Right ventricle myocardium superior (tissue), 1 donor: ENCODE data around the gene SLC5A9. TPM values are rescaled to one million over a fixed set of nuclear protein-coding genes. Genes with fewer than 3 reads are reported as not detected.

Experiments
- ATAC-seq: fragments of 200-7000 bp; cut with Tn5 transposase; one replicate; pipeline ENCODE4 v1.9.1; 2020; ENCODE audit warnings: mild to moderate bottlenecking; ENCODE audit not compliant: poor library complexity
- DNase-seq: peaks from one replicate; pipeline ENCODE4 v3.0.0-alpha.2; 2020
- intact Hi-C: fragments of 100-400 bp; cut with DNase I; formaldehyde crosslinking; loops from one replicate; pipeline ENCODE4 v1.11.2; 2022
- long read RNA-seq: library from polyadenylated mRNA; unstranded; transcript quantifications from one replicate; pipeline ENCODE4 v2.0.0, GENCODE V29; 2021
- total RNA-seq: library from RNA; stranded (reverse); fragmentation: NEBNext Ultra II Directional; extraction: Animal tissue kit (Norgen Biotek cat#: 25700); gene quantifications from one replicate; pipeline ENCODE4 v1.2.1, GENCODE V29; 2021
- donor health status: DM: no; HTN: yes; CAD: no; lungs with severe emphysema.

Gene SLC5A9
- total RNA-seq, result 0.13 TPM
- long read RNA-seq, partial matches to known transcripts, result 0 of 1 reads
- long read RNA-seq, other reads (novel, unspliced or antisense), result 1 of 1 reads

DNA sequence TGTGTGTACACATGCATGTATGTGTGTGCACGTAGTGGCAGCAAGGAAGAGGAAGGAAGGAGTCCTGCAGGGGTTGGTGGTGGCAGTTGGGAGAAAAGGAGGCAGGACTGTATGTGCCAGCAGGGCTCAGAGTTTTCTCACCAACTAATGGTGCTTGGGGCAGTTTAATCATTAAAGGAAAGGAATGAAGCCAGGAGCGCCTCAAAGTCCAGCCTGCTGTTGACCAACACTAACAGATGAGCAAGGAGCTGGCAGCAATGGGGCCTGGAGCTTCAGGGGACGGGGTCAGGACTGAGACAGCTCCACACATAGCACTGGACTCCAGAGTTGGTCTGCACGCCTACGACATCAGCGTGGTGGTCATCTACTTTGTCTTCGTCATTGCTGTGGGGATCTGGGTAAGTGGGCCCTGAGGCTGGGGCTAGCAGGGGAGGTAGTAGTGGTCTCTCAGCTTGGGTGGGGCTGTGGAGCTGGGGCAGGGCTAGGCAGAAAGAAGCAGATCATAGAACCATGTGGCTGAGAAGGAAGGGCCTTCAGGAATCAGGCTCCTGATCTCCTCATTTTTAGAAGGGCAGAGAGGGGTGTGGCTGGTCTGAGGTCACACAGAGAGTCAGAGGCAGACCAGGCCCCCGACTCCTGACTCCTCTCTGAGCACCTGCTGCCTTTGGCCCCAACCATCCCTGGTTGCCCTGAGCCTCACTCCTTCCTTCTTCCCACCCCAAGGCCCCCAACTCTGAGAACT, at the start of gene SLC5A9:
Gene SLC5A9 (plus strand): TSS at position 216 of the 742 bp plus-strand sequence. CDS start 21 bp downstream, at position 237.
- intact Hi-C loops, result no loop called here
- ATAC-seq, result no peak

GRCh38 chr1:48175116-48175515, 47.4 kb upstream of the SLC5A9 start:
- no peak for ATAC-seq
- intact Hi-C loops, result no loop called here
- DNase-seq, result no peak

More for the DNA sequence above, at the start of gene SLC5A9:
- DNase-seq, result no peak

GRCh38 chr1:48177257-48177656, 45.3 kb upstream of the SLC5A9 start:
- ATAC-seq (no peak), DNase-seq (no peak)
- intact Hi-C loops, result no loop called here

- intact Hi-C loops, result no loop called here
- DNase-seq (no peak), ATAC-seq (no peak)
These were observed 40.7 kb upstream of the SLC5A9 start for GRCh38 chr1:48181669-48182367.

- intact Hi-C loops, result no loop called here
- ATAC-seq, result no peak
- no peak for DNase-seq
These were observed 40.1 kb upstream of the SLC5A9 start for GRCh38 chr1:48182439-48182838.

- intact Hi-C loops, result no loop called here
- ATAC-seq (no peak), DNase-seq (no peak)
These were observed 36.1 kb upstream of the SLC5A9 start for GRCh38 chr1:48186306-48186839.

DNA sequence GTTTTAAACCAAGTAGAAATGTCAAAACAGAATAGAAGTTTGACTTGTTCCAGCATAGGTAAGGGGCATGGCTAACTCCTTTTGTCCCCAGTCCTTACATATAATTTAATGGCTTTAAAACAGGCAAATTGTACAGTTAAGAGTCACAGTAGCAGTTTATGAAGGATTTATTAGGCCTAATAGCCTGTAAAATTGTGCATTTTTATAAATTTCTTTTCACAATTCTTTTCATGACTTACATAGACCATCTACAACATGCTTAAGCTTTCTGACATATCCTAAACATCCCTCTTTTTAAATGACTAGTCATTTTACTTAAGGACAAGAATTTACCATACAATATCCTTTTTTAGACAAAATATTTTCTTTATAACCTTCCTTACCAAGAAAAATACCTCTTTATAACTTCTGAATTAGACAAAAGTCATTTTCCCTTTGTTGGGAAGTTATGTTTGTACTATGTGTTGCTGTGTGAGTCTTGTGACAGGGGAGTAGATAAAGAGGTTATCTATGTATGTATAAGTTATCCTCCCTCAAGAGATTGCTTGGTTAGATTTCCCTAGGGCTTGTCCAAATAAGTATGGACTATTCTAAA, 34.5 kb upstream of the SLC5A9 start:
- DNase-seq (no peak), ATAC-seq (no peak)
- intact Hi-C loops, result no loop called here

GRCh38 chr1:48190881-48191280, 31.6 kb upstream of the SLC5A9 start:
- ATAC-seq, result no peak
- no peak for DNase-seq
- intact Hi-C loops, result no loop called here

DNA sequence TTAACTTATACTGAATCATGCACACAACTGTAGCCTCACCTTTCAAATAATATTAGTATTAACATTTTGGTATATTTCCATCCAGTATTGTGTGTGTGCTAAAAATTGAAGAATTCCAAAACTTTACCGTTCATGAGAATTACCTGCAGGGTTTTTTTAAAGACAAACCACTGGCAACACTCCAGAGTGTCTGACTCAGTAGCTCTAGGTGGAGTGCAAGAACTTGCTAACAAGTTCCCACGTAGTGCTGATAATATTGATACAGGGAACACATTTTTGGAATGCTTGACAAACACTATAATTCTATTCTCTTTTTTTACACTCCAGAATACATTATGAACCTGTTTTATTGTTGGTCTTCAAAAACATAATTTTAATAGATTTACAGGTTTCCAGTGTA, 27.7 kb upstream of the SLC5A9 start:
- DNase-seq, result no peak
- intact Hi-C loops, result no loop called here

GRCh38 chr1:48196237-48196636, 26.3 kb upstream of the SLC5A9 start:
- ATAC-seq (no peak), DNase-seq (no peak)
- intact Hi-C loops, result no loop called here

More for the DNA sequence above, 27.7 kb upstream of the SLC5A9 start:
- no peak for ATAC-seq

DNA sequence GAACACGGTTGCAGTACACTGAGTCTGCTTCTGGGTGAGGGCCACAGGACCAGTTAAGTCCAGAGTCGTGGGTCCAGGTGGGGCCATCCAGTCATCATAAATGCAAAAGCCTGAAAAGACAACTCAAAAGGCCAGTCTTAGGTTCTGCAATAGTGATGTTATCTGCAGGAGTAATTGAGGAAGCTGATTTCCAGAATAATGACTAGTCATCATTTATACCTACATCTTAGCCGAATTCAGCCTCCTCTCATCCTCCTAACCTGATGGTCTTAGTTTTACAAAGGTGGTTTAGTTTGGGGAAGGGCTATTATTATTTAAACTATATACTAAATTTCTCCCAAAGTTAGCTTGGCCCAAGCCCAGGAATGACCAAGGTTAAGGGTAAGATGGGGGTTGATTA, 23.5 kb upstream of the SLC5A9 start:
- intact Hi-C loops, result no loop called here
- ATAC-seq, result no peak

GRCh38 chr1:48200166-48200900, 22.2 kb upstream of the SLC5A9 start:
- intact Hi-C loops, result loop anchor here (5.0 to 10.0 kb wide), 2 partner anchors 88 to 466 kb away; no protein-coding TSS in a partner anchor
- no peak for ATAC-seq
- DNase-seq, result no peak

More for the DNA sequence above, 23.5 kb upstream of the SLC5A9 start:
- DNase-seq, result no peak

- DNase-seq, result peak; percentile 65
- intact Hi-C loops, result loop anchor here (5.0 to 10.0 kb wide), 2 partner anchors 90 to 467 kb away; no protein-coding TSS in a partner anchor
- peak; percentile 89 for ATAC-seq
These were observed 20.3 kb upstream of the SLC5A9 start for GRCh38 chr1:48202030-48202752.

DNA sequence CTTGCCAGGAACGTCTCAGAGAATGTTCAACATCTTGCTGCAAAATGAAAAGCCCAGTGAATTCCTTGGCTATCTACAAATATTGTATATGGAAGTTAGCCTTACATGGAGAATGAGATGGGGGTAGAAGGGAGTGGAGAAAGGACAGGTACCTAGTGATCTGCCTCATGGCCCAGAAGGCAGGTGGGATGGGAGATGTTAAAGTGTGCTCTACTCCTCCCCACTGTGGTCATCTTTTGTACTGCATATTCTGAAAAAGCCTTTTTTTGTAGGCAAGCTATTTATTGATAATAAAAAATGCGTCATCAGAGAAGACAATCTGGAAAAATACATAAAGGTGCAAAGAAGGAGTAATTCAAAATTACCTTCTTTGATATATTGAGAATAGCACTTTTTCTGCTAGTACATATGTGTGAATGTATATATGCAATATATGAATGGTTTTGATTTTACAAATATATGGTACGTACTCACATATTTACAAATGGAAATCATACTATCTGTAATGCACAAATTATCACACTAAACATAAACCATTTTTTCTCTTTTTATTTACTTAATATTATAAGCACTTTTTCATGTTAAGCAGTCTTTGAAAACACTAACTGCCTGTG, 19.1 kb upstream of the SLC5A9 start:
- DNase-seq (no peak), ATAC-seq (peak; percentile 80)
- intact Hi-C loops, result loop anchor here (5.0 to 10.0 kb wide), 2 partner anchors 91 to 469 kb away; no protein-coding TSS in a partner anchor

GRCh38 chr1:48205522-48205921, 17.0 kb upstream of the SLC5A9 start:
- intact Hi-C loops, result loop anchor here (10.0 kb wide), 1 partner anchor 471 kb away; no protein-coding TSS in a partner anchor

GRCh38 chr1:48206371-48206770, 16.1 kb upstream of the SLC5A9 start:
- ATAC-seq, result no peak
- intact Hi-C loops, result loop anchor here (10.0 kb wide), 1 partner anchor 472 kb away; no protein-coding TSS in a partner anchor
- DNase-seq, result no peak

More at GRCh38 chr1:48205522-48205921, 17.0 kb upstream of the SLC5A9 start:
- DNase-seq, result no peak
- ATAC-seq, result no peak

DNA sequence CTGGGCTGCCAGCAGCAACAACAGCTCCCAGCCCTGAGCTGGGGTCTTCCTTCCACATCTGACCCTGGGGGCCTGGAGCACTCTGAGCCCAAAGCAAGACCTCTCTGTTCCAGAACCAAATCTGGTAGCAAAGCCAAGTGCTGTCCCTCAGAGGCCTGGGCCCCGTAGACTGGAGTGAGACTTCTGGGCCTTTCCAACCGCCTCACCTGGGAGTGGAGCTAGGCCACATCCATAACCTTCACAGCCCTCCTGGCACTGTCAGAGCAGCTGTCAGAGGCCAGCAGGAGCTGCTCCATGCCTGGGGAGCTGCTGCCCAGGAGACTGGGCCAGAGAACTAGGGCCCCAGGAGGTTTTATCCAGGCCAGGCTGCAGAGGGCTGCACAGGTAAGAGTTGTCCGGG, 15.4 kb upstream of the SLC5A9 start:
- intact Hi-C loops, result loop anchor here (10.0 kb wide), 1 partner anchor 472 kb away; no protein-coding TSS in a partner anchor
- no peak for ATAC-seq
- no peak for DNase-seq
